Activated CD8-positive, alpha-beta memory T cell treated with anti-CD3 and anti-CD28 coated beads, Interleukin-2, amount 50 U/mL, for 1 hour (primary cell): ENCODE results near the gene CASD1.

ENCODE experiments used
- DNase-seq: peaks from one replicate; pipeline ENCODE4 v3.0.0-alpha.2; 2020; ENCODE audit errors: extremely low read depth

Gene CASD1

GRCh38 chr7:94512735-94513564 lies 3.3 kb downstream of the CASD1 start:
- DNase-seq, result no peak

GRCh38 chr7:94513565-94513860 lies 3.9 kb downstream of the CASD1 start:
- DNase-seq, result no peak

DNA sequence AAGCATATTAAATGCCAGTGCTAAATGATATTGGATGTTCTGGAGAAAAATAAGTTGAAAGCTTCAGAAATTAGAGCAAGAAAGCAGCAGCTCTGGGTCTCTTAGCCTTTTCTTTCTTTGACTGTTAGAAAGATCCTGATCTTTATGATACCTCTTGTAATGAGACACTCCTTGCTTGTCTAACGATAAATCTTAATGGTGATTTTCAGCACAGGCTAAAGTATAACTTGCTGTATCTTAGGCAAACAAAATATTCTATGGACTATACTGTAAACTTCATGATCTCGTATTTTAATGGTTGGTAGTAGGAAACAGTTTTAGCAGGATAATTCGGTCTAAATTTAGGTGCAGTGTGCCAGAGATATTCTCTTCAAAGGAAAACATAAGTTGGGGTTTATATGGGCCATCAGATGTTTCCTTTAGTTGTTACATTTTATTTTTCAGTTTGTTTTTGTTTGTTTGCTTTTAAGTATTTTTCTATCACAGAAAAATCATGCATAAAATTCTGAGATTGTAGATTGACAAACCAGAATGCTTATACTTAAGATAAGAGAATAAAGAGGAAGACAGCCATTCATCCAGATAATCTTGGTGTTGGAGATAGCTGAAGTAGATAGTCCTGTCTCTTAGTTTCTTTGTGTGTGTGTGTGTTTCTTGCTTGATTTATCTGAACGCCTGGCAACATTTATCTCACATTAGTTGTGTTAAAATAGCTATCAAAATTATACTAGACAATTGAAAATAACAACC lies 4.7 kb downstream of the CASD1 start:
- DNase-seq, result no peak

GRCh38 chr7:94514917-94515316 lies 5.3 kb downstream of the CASD1 start:
- DNase-seq, result no peak

DNA sequence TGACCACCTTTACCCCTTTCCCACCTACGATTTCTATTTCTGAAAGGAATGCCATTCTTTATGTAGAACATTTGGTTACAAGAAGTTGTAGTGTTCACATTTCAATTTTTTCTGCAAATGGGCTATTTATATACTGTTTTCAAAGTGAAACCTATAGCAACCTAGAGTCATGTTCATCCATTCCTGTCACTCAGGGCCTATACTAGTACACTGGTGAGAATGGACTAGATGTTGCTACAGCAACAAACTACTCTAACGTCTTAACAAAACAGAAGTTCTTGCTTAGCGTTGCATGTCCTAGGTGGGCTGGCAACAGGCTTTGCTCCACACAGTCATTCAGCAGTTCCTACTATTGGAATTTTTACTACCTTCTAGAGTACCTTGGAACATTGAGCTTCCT lies 16.3 kb downstream of the CASD1 start:
- DNase-seq, result no peak

- no peak for DNase-seq
Observed at GRCh38 chr7:94529516-94529915, 19.9 kb downstream of the CASD1 start.

DNA sequence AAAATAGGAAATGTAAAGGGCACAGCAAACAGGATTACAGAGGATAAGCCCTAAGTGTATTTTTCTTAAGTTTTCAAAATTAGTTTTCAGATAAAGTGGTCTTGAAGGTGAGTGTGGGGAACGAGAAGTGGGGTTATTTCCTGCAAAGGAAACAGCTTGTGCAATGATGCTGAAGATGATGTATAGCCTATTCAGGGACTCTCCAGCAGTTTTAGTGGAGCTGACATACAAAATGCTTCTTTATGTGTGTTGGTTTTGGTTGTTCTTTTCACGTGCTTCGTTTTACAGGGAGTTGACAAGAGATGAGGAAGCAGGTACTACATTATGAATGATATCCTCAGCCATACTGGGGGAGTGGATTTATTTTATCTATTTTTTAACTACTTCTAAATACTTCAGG lies 20.5 kb downstream of the CASD1 start:
- DNase-seq, result no peak

- DNase-seq, result no peak
Observed at GRCh38 chr7:94532676-94533075, 23.1 kb downstream of the CASD1 start.

GRCh38 chr7:94540428-94540827 lies 30.8 kb downstream of the CASD1 start:
- no peak for DNase-seq

DNA sequence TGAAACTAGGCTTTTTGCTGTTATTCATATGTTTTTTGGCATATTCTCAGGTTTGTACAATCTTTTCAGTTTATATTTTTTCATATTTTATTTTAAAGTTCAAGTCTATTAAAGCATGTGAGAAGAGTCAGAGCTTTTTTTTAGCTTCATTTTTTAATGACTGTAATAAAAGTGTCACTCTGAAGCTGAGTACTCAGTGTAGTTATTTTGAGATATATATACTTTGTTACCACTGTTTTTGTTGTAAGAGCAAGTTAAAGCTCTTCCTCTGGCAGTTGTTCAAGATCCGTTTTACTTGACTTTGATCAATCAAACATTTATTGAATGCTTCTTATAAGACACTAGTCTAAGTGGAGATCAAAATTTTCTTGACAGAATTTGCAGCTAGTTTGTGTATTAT lies 37.5 kb downstream of the CASD1 start:
- DNase-seq, result no peak

DNA sequence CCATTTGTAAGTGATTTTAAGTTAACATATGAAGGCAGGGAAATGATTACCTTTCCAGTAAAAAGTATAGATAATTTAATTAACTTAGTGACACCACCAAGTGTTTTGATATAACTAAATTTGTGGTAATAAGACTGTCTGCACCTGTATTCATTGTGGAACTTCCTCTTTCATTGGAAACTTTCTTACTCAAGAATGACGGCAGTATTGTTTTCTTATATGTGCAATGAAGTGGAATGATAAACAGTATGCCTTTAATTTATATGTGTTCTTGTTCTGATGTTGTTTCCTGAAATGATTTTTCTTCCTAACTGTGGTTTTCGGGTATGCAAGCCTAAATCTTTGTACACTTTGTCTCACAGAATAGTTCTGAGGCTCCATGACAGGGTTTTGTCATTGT lies 46.4 kb downstream of the CASD1 start:
- no peak for DNase-seq

DNA sequence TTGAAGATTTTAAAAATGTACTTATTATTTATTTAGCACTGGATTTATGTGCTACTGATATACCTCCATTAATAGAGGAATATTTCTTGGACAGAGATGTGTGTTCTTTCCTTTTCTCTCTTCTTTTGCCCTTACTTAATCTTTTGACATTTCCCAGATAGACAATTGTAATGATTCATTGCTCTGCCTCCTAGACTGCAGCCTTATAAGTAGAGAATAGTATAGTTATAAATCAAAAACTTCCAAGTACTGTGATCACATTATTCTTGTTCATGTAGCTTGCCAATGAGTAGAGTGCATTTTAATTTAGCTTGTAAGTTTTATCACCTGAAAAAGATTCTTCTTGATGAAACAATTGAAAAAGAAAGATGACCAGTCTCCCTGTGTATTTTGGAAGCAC lies 47.6 kb downstream of the CASD1 start:
- no peak for DNase-seq

DNA sequence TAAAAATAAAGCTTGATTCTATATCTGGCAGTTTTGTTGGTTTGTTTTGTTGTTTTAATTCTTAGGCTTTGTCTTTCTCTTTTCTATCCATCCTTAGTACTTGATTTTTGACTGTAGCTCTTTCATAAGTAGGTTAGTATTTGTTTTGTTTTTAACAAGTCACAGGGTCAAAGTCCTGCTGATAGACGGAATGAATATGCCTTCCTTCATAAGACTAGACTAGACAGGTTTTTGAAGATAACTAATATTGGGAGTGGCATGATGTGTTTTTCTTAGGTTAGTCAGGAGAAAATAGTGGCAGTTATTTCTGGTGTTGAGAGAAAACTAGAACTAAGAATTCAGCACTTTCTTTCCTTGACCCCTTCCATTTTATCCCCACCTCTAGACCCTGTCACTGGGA lies 50.4 kb downstream of the CASD1 start:
- no peak for DNase-seq

DNA sequence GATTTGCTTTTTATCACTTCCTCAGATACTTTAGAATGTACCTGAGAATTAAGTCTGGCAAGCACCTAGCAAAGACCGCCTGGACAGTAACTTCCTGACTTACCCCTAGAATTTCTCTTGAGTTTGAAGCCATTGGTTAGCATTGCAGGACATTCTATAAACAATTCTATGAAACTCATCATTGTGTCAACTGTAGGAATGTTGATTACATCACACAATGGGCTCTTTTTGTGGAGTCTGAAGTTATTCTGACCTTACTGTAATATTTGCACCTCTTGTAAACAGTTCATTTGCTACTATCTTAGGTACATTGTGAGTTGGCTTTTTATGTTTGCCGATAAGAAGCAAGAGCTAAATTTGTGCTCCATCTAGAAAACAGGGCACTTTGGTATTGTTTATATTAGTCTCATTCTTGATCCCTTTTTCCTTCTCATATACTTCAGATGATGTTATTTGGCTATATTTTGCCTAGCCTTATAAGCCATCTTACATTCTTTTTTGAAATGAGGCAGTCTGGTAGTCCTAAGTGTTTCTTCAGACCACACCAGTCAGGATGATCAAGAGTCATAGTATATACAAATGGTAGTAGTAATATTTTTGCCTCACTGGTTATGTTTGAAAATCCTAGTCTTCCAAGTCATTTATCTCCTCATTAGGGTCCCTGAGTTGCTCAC lies 52.4 kb downstream of the CASD1 start:
- DNase-seq, result no peak

GRCh38 chr7:94562525-94562924 lies 52.9 kb downstream of the CASD1 start:
- no peak for DNase-seq

- DNase-seq, result no peak
Observed at GRCh38 chr7:94565247-94565894, 55.8 kb downstream of the CASD1 start.

- no peak for DNase-seq
Observed at GRCh38 chr7:94567396-94567795, 57.8 kb downstream of the CASD1 start.

DNA sequence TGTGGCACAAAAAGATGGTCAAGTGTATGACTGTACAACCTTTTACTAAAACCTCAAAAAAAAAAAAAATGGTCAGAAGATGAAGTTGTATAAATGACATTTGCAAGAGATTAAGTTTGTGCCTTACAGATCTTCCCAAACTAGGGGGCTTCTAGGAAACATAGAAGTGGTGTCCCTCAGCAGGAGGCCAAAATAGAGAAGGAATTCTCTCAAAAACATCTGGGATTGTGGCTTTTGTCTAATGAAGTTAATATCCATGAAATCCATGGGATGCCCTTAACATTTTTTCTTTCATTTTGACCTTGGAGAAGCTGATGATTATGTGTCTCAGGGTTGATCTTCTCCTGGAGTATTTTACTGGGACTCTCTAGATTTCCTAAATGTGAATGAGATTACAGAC lies 62.2 kb downstream of the CASD1 start:
- DNase-seq, result no peak

- DNase-seq, result no peak
Observed at GRCh38 chr7:94575646-94576045, 66.0 kb downstream of the CASD1 start.

- no peak for DNase-seq
Observed at GRCh38 chr7:94576316-94576715, 66.7 kb downstream of the CASD1 start.

GRCh38 chr7:94577357-94577756 lies 67.7 kb downstream of the CASD1 start:
- no peak for DNase-seq

- no peak for DNase-seq
Observed at GRCh38 chr7:94578614-94579013, 69.0 kb downstream of the CASD1 start.
